Hindlimb muscle (tissue), 1 donor: ENCODE measurements around the gene UNC13D. TPM values are rescaled to one million over a fixed set of nuclear protein-coding genes. Genes with fewer than 3 reads are reported as not detected.
"Not testable (repeated sequence)": the region's sequence is repeated elsewhere in the genome, so short reads cannot be mapped to it uniquely, and the experiment has no call there.

Source experiments
- DNase-seq: peaks from one replicate; pipeline ENCODE4 v3.0.0-alpha.2; 2013
- polyA plus RNA-seq: library from polyadenylated mRNA; unstranded; fragments of 120-200 nt; gene quantifications from one replicate; pipeline ENCODE4 v1.2.1, GENCODE V29; 2013; ENCODE audit not compliant: insufficient read length

The UNC13D gene
- polyA plus RNA-seq, 1 donor, result 6.2 TPM

DNA sequence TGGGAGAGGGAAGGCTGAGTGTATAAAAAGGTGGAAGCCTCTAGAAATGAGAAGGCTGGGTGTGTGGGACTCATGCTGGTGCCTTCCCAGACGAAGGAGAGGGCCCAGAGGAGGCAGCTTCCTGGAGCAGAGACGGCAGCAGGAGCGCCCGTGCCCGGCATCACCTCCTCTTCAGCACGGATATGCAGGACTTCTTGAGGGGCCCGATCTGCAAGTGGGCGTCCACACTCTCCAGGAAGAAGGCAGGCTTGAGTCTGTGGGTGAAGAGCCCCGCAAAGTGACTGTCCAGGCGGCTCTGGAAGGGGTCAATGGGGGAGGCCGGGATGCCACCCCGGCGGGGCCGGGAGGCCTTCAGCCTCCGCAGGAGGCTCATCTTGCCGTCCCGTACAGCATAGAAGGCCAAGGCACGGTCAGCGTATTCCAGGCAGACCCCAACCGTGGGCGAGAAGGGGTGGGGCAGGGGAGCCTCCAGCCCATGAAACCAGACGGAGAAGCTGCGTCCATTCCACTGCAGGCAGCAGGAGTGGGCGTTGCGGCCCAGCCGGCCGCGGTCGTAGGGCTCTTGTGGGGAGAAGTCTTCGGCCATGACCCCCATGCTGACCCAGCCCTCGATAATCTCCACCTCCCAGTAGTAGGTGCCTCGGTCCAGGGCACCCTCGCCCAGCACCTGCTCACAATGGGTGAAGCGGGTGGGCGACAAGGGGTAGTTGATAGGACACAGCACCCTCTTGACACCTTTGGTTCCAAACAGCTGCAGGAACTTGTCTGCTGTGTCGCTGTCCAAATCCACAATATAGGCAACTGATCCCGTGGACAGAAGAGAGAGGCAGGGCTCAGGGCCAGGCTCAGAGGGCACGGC lies 30.3 kb upstream of the UNC13D start:
- no peak for DNase-seq

DNA sequence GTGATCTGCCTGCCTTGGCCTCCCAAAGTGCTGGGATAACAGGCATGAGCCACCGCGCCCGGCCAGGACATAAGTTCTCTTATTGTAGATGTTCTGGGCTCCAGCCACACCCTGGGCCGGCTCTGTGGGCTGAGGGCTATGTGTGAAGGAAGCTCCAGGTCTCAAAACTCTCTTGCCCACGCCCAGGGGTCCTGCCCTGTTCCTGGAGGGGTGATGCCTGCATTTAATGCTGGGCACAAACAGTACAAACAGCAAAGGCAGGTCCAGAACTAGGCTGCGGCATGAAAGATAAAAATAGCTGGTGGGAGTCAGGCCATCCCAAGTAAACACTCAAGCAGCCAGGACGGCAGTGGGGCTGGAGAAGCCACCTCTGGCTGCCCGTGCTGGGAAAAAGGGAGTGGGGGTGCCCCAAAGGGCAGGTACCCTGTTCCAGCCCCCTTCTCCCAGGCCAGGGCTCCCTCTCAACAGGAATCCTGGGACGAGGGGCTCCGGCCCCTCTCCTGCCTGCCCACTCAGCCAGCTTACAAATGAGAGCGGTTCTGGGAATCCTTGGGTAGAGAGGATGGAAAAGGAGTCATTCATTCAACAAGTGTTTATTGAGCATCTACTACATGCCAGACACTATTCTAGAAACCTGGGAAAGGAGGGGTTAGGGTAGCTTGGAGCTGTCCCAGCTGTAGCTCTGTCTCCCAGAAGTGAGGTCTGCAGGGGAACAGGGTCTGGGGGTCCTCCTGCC lies 29.6 kb upstream of the UNC13D start:
- no peak for DNase-seq

DNA sequence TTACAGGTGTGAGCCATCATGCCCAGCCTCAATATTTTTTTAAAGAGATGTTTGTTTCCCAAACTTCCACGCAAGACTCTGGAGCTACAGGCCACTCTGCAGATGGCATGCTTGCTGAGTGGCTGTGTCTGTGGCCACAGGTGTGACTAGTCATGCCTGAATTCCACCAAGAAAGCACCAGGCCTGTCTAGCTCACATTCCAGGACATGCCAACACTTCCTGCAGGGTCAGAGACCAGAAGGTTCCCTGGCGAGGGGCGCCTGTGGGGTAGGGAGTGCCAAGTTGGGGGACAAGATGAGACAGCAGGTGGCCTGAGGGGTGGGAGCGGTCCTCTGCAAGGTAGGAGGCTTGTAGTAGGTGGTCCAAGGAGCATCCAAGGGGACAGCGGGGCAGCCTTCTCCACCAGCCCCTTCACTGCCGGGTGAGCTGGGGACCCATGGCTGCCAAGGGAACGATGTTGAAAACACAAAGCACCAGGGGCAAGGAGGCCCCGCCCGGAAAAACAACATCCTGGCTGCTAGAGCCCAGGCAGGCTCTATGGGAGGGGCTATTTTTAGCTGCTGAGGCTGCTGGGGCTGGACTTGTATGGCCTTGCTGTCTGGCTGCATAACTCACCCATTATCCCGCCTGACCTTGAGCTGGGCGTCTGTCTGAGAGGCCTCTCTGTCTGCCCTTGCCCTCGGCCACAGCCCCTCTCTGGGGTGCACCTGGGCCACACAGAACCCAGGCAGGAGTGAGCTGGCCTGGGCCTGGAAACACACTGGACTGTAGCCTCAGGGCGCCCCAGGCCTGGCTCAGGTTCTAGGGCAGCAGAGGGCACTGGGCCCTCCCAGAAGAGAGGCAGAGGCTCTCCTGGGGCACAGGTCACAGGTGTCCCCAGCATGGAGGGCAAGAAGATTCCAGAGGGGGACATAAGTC lies 28.5 kb upstream of the UNC13D start:
- no peak for DNase-seq

DNA sequence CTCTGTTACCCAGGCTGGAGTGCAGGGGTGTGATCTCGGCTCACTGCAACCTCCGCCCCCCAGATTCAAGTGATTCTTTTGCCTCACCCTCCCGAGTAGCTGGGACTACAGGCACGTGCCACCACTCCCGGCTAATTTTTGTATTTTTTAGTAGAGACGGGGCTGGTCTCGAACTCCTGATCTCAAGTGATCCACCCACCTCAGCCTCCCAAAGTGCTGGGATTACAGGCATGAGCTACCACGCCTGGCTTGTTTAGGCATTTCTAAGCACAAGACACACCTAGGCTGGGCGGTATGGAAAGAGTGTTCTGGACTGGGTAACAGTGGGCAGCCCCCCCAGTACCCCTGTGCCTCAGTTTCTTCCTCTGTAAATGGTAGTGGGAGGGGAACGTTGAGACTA lies 26.0 kb upstream of the UNC13D start:
- not testable (repeated sequence) for DNase-seq

DNA sequence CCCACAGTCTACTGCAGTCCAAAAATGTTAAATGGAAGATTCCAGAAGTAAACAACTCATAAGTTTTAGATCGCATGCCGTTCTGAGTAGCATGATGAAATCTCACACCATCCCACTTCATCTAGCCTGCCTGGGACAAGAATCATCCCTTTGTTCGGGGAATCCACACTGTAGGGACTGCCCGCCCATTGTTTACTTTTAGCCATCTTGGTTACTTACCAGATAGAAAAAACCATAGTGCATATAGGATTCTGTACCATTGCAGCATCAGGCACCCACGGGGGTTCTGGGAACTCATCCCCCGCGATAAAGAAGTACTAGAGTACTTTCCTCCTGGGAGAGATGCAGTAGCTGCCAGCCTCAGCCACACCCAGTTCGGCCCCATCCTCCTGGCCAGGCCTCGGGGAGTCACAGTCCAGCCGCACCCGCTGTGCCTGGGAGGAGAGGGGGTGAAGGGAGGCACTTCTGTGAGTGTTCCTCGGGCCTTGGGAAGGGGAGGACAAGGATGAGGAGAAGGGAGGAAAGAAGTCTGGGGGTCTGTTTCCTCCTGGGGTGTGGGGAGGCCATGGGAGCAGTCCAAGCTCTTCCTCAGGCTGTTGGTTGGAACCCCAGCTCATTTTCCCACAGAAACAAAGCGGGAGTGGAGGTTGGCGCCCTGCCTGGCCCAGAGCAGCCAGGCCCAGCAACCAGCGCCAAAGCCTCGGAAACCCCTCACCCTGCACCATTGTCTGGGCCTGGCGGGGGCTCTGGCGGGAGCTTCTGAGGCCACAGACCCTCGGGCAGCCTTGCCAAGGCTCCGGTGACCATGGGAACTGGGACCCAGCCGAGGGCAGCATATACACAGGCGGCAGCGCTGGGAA lies 25.3 kb upstream of the UNC13D start:
- peak; percentile 51 for DNase-seq

DNA sequence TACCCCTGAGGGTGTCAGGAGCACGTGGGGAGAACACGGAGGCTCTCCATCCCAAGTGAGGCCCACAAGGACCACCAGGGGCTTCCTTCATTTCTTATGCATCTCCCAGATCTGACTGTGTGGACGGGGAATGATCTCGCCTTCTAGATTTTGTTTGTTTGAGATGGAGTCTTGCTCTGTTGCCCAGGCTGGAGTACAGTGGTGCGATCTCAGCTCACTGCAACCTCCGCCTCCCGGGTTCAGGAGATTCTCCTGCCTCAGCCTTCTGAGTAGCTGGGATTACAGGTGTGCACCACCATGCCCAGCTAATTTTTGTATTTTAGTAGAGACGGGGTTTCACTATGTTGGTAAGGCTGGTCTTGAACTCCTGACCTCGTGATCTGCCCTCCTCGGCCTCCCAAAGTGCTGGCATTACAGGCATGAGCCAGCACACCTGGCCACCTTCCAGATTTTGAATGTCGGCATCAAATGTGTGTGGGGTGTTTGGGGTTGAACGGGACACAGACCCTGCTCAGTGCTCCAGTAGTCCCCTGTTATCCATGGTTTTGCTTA lies 24.6 kb upstream of the UNC13D start:
- DNase-seq, result not testable (repeated sequence)

DNA sequence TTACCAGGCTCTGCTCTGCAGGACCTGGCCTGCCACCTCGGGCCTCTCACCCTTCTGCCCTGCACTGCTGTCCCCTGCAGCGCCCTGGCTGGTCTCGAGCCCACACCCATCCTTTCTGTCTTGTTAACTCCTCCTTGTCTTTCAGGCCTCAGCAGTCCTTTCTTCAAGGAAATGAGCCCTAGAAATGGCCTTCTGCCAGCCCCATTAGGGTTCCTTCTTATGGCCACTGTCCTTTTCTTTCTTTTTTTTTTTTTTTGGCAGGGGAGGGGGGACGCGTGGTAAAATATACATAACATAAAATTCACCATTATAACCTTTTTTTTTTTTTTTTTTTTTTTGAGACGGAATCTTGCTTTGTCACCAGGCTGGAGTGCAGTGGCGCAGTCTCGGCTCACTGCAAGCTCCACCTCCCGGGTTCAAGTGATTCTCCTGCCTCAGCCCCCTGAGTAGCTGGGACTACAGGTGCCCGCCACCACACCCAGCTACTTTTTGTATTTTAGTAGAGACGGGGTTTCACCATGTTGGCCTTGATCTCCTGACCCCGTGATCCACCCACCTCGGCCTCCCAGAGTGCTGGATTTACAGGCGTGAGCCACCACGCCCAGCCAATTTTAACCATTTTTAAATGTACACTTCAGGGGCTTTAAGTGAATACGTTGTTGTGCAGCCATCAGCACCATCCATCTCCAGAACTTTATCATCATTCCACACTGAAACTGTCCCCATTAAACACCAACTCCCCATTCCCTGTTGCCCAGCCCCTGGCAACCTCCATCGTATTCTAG lies 21.4 kb upstream of the UNC13D start:
- not testable (repeated sequence) for DNase-seq

DNA sequence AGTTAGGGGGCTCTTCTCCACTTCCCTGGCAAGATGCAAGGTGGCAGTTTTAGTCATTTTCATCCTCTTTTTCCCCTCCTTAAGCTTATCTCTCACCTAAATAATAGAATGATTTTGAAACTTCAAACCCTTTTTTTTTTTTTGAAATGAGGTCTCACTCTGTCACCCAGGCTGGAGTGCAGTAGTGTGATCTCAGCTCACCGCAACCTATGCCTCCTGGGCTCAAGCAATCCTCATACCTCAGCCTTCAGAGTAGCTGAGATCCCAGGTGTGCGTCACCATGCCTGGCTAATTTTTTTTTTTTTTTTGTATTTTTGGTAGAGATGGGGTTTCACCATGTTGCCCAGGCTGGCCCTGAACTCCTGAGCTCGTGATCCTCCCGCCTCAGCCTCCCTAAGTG lies 20.7 kb upstream of the UNC13D start:
- not testable (repeated sequence) for DNase-seq

DNA sequence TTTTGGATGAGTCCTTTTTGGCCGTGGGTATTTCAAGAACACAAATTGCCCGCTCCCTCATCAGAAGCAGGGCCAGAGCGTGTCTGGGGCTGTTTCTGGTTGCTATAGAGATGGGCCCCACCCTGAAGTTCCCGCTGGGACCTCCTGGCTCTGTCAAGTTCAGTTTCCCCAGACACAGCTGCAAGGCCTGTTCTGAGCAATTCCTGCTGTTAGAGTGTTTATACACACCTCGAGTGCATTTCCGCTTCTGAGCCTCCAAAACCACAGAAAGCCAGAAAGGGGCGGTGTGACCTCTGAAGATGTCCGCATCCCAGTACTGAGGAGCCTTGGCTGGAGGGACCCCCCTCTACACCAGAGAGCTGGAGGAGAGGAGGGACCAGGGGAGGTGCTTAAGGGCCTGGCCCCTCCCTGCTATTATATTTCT lies 20.3 kb upstream of the UNC13D start:
- peak; percentile 67 for DNase-seq

DNA sequence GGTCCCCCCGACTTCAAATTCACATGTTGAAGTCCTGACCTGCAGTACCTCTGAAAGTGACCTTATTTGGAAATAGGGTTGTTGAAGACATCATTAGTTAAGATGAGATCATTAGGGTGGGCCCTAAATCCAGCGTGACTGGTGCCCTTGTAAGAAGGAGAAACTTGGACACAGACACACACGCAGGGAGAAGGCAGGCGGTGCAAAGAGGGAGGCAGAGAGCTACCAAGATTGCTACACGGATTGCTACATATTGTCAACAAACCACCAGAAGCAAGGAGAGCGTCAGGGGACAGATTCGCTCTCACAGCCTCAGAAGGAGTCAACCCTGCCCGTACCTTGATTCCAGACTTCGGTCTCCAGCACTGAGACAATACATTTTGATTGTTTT lies 17.7 kb upstream of the UNC13D start:
- no peak for DNase-seq

DNA sequence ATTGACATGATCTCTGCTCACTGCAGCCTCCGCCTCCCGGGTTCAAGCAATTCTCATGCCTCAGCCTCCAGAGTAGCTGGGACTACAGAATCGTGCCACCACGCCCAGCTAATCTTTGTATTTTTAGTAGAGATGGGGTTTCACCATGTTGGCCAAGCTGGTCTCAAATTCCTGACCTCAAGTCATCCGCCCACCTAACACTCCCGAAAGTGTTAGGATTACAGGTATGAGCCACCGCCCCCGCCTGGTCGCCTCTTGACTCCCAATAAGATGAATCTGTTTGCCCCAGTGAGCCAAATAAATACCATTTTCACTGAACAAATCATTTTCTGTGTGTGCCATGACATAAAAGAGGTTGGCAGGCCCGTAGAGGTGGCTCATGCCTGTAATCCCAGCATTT lies 15.2 kb upstream of the UNC13D start:
- not testable (repeated sequence) for DNase-seq

DNA sequence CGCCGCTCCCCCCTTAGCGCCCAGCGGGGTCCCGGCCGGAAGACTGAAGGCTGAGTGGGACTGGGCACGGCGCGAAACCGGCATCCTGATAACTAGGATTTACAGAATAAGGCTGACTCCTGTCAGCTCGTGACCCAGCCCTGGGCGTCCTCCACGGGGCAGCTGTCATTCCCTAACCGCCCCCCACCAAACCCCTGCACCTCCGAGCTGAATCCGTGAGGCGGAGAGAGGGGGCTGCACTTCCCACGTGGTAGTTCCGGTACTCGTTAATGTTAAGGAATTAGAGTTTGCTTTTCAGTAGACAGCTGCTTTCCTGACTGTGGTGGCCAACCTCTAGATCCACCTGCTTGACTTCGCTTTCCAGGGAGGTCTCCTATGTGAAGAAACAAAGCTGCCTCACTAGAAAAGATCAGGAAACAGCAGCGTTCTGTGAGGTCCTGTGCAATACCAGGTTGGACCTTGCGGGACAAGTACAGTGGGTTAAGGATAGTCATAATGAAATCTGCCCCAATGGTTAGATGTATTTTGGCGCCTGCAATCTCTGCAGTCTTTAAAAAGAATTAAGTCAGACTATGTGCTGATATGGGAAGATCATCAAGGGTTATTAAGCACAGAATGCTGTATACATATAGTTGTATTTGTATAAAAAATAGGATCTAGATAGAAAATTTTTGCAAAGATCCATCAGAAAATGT lies 12.0 kb upstream of the UNC13D start:
- DNase-seq, result no peak

DNA sequence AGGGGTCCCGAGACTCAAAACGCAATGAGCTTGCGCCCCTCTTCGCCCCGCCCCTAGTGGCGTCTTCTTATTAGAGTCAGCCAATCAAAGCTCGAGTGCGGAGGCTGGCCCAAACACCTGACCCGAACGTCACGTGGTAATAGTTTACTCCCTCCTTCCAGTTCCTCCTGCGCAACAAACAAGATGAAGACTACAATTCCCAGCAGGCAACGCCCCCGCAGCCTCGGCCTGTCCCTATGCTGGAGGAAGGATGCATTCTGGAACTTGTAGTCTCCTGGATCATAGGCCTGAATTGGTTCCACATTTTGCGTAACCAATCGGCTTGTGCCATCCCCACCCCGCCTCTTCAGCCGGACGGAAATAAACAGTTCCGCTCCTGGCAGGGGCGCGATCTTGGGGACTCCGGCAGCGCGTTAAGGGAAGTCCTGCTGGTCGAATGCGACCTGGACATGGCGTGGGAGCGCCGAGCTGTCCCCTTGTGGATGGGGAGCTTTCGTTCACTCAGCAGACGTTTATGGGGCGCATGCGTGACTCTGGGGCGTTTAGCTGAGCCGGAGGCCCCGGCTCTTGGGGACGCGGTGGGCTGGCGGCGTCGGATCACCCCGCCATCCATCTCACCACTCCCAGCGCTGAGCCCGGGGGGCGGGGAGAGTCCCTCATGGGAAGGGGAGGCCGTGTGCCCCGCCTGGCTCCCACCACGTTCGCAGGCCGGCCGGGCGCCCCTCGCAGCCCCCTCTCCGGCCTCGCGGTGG lies 11.3 kb upstream of the UNC13D start, which contains the start of gene WBP2:
TSS of gene WBP2 (minus strand) at position 26 of the 752 bp plus-strand sequence. CDS start 38 bp downstream, outside the sequence.
- DNase-seq, result peak; percentile 100

DNA sequence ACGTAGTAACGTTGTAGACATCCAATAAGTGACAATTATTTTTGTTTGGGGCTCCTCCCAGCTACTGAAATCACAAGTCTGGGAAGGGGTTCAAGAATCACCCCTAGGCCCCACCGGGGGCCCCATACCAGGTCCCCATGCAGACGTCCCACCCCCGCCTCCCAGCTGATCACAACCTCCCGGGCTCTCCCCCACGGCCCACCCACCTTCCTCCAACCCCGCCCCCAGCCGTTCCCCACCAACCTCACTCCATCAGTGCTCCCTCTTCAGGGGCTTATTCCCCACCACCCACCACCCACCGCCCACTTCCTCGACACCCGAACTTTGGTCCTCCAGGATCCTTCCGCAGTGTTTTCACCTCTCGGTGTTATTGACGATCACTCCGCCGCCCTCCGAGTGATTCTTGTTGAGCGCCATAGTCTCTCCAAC lies 10.7 kb upstream of the UNC13D start:
- DNase-seq, result no peak

DNA sequence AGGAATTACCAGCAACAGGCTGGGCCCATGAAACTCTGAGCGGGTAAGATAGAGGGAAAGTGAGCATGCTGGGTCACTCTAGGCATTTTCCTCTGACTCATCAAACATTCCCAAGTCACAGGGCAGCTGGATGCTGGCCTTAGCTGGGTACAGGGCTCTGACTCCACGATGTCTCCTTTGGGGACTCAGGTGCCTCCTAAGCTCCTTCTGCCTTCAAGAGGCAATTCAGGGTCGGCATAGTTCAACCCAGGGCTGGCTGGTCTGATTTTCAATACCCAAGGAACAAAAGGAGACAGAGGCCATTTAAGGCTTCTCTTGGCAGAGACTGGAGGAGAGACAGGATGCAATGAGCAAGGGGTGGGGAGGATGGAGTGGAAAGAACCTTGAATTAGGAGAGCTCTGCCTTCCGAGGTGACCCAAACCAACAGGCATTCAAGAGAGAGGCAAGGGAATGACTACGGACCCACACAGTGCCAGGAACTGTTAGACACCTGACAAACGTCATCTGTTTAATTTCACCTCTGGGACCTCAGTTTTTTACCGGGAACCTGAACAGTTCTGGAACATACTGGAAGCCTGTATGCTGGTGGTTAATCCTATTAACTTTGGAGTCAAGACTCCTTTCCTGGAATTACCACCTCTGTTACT lies 10.0 kb upstream of the UNC13D start:
- no peak for DNase-seq

DNA sequence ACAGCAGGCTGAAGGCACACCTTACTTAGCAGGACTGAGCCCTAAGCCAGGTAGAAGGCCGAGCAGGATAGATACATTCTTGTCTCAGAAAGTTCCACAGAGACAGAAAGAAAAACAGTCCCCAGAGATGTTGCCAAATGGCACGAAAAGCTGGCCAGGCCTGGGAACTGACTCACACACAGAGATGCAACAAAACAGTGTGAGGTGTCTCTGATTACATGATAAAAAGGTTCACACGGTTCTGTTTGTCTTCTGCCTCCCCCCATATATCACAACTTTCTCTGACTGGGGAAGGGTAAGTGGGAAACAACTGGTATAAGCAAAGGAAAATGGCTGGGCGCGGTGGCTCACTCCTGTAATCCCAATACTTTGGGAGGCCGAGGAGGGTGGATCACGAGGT lies 9.2 kb upstream of the UNC13D start:
- no peak for DNase-seq

DNA sequence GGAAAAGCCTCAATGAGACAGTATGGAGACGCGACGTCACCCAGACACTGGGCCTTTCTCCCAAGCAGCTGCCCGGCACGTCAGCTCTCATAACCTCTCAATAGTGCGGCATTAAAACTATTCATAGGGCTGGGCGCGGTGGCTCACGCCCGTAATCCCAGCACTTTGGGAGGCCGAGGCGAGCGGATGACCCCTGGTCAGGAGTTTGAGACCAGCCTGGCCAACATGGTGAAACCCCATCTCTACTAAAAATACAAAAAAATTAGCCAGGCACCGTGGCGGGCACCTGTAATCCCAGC lies 7.4 kb upstream of the UNC13D start:
- DNase-seq, result not testable (repeated sequence)

DNA sequence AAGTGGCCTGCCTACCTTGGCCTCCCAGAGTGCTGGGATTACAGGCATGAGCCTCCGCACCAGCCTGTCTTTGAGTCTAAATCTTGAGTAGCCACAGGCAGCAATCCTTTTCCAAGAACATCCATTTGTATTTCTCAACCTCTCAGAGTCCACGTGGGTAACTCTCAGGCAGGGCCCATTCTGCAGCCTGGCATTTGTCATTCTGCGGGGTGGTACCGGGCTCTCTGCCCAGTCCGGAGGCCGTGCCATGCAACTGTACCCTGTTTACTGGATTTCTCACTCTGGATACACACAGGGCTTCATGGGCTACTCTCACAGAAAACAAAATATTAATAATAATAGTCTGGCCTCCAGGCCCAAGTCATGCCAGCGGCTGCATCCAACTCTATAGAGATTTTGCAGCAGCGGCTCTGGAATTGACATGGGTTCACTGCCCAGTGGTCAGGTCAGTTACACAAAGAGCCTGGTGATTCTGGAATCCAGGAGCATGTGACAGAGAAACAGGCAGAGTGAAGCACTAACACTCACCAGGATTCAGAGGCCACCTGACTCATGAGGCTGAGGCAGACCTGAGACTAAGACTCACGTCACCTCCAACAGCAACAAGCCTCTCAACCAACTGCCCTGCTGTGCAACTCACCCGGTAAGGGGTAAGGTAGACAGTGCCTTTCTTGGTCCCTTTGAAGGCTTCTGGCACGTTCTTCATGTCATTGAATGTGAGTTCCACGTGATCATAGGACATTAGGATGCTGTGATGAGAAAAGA lies 6.9 kb upstream of the UNC13D start:
- no peak for DNase-seq
